H1 (cell line): ENCODE measurements around the gene DNAH12. TPM values are rescaled to one million over a fixed set of nuclear protein-coding genes. Genes with fewer than 3 reads are reported as not detected.
A peak's percentile ranks its signal among the peaks of the same experiment; 100 is the strongest.

Experiments
- CTCF ChIA-PET: fragments of 300-600 bp; sonication (Branson Sonifier 250); formaldehyde crosslinking; loops from one replicate; lab custom pipeline; 2021; ENCODE audit not compliant: partially characterized antibody; lab: Charles Lee
- POLR2A ChIA-PET: fragments of 300-600 bp; sonication (Branson Sonifier 250); formaldehyde crosslinking; loops from one replicate; lab custom pipeline; 2021; ENCODE audit warnings: inconsistent platforms; ENCODE audit not compliant: partially characterized antibody; lab: Charles Lee
- DNase-seq, 2 experiments: peaks; one replicate each; pipeline versions ENCODE4 v3.0.0 to v3.0.0-alpha.2; 2010 to 2022; ENCODE audit warnings: low spot score in 2 of 2, low read depth in 1 of 2, mixed read lengths in 1 of 2
- FAIRE-seq: peaks from 2 replicates; lab custom pipeline; 2011; peaks lifted over from hg19 to GRCh38; lab: Jason Lieb, UNC
- H2AFZ ChIP-seq: 2 replicates; pipeline ENCODE4 v1.8.1; 2012; ENCODE audit warnings: low read length, inconsistent platforms
- H2AK5ac ChIP-seq: 2 replicates; pipeline ENCODE4 v1.6.1; 2013; ENCODE audit warnings: low read depth, low read length
- H2BK120ac ChIP-seq: replicated peaks from 2 replicates; pipeline ENCODE3; 2013; ENCODE audit warnings: low read depth, low read length, inconsistent platforms
- H2BK12ac ChIP-seq: 2 replicates; pipeline ENCODE4 v1.6.1; 2013; ENCODE audit warnings: low read depth, low read length
- H2BK15ac ChIP-seq: 2 replicates; pipeline ENCODE4 v1.6.1; 2013; ENCODE audit warnings: low read length
- H2BK20ac ChIP-seq: 2 replicates; pipeline ENCODE4 v1.6.1; 2013; ENCODE audit warnings: low read length
- H2BK5ac ChIP-seq: 2 replicates; pipeline ENCODE4 v1.6.1; 2013; ENCODE audit warnings: low read depth, low read length
- H3K14ac ChIP-seq: 2 replicates; pipeline ENCODE4 v1.6.1; 2013; ENCODE audit warnings: inconsistent platforms; ENCODE audit not compliant: insufficient read length
- H3K18ac ChIP-seq: 2 replicates; pipeline ENCODE4 v1.6.1; 2013; ENCODE audit warnings: low read length; ENCODE audit errors: extremely low read depth
- H3K23ac ChIP-seq: 2 replicates; pipeline ENCODE4 v1.6.1; 2013; ENCODE audit warnings: inconsistent platforms; ENCODE audit not compliant: insufficient read length
- H3K23me2 ChIP-seq: 2 replicates; pipeline ENCODE4 v1.6.1; 2013; ENCODE audit warnings: low read depth, low read length
- H3K27ac ChIP-seq: 2 replicates; pipeline ENCODE4 v1.6.1; 2011; ENCODE audit warnings: low read depth, low read length, inconsistent platforms
- H3K27me3 ChIP-seq, 4 experiments: replicated peaks in 1 of 4; 1 replicate in 1 of 4; 2 replicates in 3 of 4; pipeline versions ENCODE4 v1.6.1 to v1.8.1; 2011 to 2013; ENCODE audit warnings: low read length in 3 of 4, mild to moderate bottlenecking in 3 of 4, inconsistent platforms in 2 of 4, mixed read lengths in 2 of 4, moderate library complexity in 1 of 4; ENCODE audit not compliant: control insufficient read depth in 3 of 4, insufficient read depth in 3 of 4; ENCODE audit errors: extremely low read depth in 1 of 4
- H3K36me3 ChIP-seq, 4 experiments: 2 replicates each; pipeline versions ENCODE4 v1.6.1 to v1.8.1; 2011 to 2013; ENCODE audit warnings: mild to moderate bottlenecking in 4 of 4, low read length in 3 of 4, moderate library complexity in 2 of 4, control low read depth in 1 of 4, inconsistent platforms in 1 of 4; ENCODE audit not compliant: insufficient read depth in 4 of 4, control insufficient read depth in 2 of 4
- H3K4ac ChIP-seq: replicated peaks from 2 replicates; pipeline ENCODE3; 2013; ENCODE audit warnings: low read length, low read depth, mixed read lengths, inconsistent platforms; ENCODE audit not compliant: insufficient read length
- H3K4me1 ChIP-seq, 4 experiments: replicated peaks in 1 of 4; 1 replicate in 1 of 4; 2 replicates in 3 of 4; pipeline versions ENCODE4 v1.6.1 to v1.8.1; 2011 to 2013; ENCODE audit warnings: low read length in 3 of 4, inconsistent platforms in 2 of 4, mixed read lengths in 1 of 4; ENCODE audit not compliant: insufficient read depth in 4 of 4, control insufficient read depth in 3 of 4
- H3K4me2 ChIP-seq, 2 experiments: 2 replicates each; pipeline versions ENCODE4 v1.6.1 to v1.8.1; 2011 to 2013; ENCODE audit warnings: low read depth in 2 of 2, low read length in 2 of 2, control low read depth in 1 of 2, inconsistent platforms in 1 of 2, mild to moderate bottlenecking in 1 of 2; ENCODE audit not compliant: insufficient read depth in 1 of 2
- H3K4me3 ChIP-seq, 4 experiments: fragments of 200-600, 300-600 bp in 1 of 4; sonication (generic), shearing (Covaris generic), sonication (Bioruptor Twin) in 1 of 4; 2 replicates each; pipeline versions ENCODE4 v1.5.1 to v1.8.1; 2011 to 2016; ENCODE audit warnings: low read length in 4 of 4, low read depth in 3 of 4, control low read depth in 2 of 4, inconsistent platforms in 2 of 4, mild to moderate bottlenecking in 2 of 4, mixed read lengths in 1 of 4, moderate library complexity in 1 of 4; ENCODE audit not compliant: insufficient read depth in 2 of 4; ENCODE audit errors: extremely low read depth in 1 of 4
- H3K56ac ChIP-seq: replicated peaks from 2 replicates; pipeline ENCODE3; 2013; ENCODE audit warnings: low read depth, mild to moderate bottlenecking, mixed read lengths, low read length, inconsistent platforms; ENCODE audit not compliant: insufficient read length
- H3K79me1 ChIP-seq: 2 replicates; pipeline ENCODE4 v1.6.1; 2013; ENCODE audit warnings: low read depth, low read length, control low read depth
- H3K79me2 ChIP-seq, 2 experiments: 2 replicates each; pipeline versions ENCODE4 v1.6.1 to v1.8.1; 2012 to 2013; ENCODE audit warnings: low read length in 2 of 2, mild to moderate bottlenecking in 2 of 2, inconsistent platforms in 1 of 2; ENCODE audit not compliant: insufficient read depth in 2 of 2, control insufficient read depth in 1 of 2
- H3K9ac ChIP-seq, 4 experiments: replicated peaks in 1 of 4; 1 replicate in 1 of 4; 2 replicates in 3 of 4; pipeline versions ENCODE4 v1.6.1 to v1.8.1; 2011 to 2013; ENCODE audit warnings: low read depth in 3 of 4, low read length in 3 of 4, control low read depth in 2 of 4, mild to moderate bottlenecking in 2 of 4, moderate library complexity in 2 of 4, inconsistent platforms in 1 of 4; ENCODE audit errors: extremely low read depth in 1 of 4
- H3K9me3 ChIP-seq, 2 experiments: 2 replicates each; pipeline versions ENCODE4 v1.6.1 to v1.8.1; 2012 to 2013; ENCODE audit warnings: mild to moderate bottlenecking in 2 of 2, moderate library complexity in 2 of 2, control low read depth in 1 of 2, inconsistent platforms in 1 of 2, low read depth in 1 of 2, low read length in 1 of 2, mixed read lengths in 1 of 2; ENCODE audit not compliant: insufficient read depth in 2 of 2
- H4K20me1 ChIP-seq, 2 experiments: replicated peaks in 1 of 2; 2 replicates each; pipeline versions ENCODE3 to v1.8.1; 2011 to 2013; ENCODE audit warnings: inconsistent platforms in 2 of 2, low read length in 2 of 2, mild to moderate bottlenecking in 1 of 2; ENCODE audit not compliant: insufficient read depth in 2 of 2, control insufficient read depth in 1 of 2
- H4K5ac ChIP-seq: 2 replicates; pipeline ENCODE4 v1.6.1; 2013; ENCODE audit warnings: low read length, low read depth, mixed read lengths, inconsistent platforms; ENCODE audit not compliant: insufficient read length
- H4K8ac ChIP-seq: 2 replicates; pipeline ENCODE4 v1.8.0; 2013; ENCODE audit warnings: mild to moderate bottlenecking, moderate library complexity, low read length, inconsistent platforms; ENCODE audit not compliant: insufficient read depth; ENCODE audit errors: extremely low read depth
- H4K91ac ChIP-seq: replicated peaks from 2 replicates; pipeline ENCODE3; 2013; ENCODE audit warnings: low read length, mixed read lengths, inconsistent platforms; ENCODE audit not compliant: insufficient read length
- ASH2L ChIP-seq: fragments of 200-600, 300-600 bp; sonication (generic); IDR thresholded peaks from one replicate; pipeline ENCODE4 v1.7.1; 2017; ENCODE audit warnings: low read length
- ZNF274 ChIP-seq: IDR thresholded peaks from 2 replicates; pipeline ENCODE4 v1.7.0; 2012; ENCODE audit warnings: low read length, borderline replicate concordance; ENCODE audit errors: extremely low read depth
- WGBS, 2 experiments: shearing (Covaris generic) in 1 of 2; methylation state at CpG; one replicate each; pipeline versions ENCODE4 v1.1.6 to v1.1.7; 2013 to 2015; ENCODE audit warnings: low lambda C conversion rate in 2 of 2, mixed read lengths in 2 of 2, inconsistent platforms in 1 of 2, low coverage in 1 of 2, missing lambda C conversion rate in 1 of 2; ENCODE audit not compliant: insufficient replicate concordance in 2 of 2, insufficient coverage in 1 of 2, insufficient read length in 1 of 2; ENCODE audit errors: extremely low coverage in 1 of 2, missing lambda C conversion rate in 1 of 2; 5-methylcytosine and 5-hydroxymethylcytosine counted together
- polyA plus RNA-seq, 7 experiments: library from polyadenylated mRNA; depleted of rRNA in 3 of 7; stranded (reverse) in 5 of 7; unstranded in 2 of 7; fragments of >200 nt in 5 of 7; fragments of 200-250 nt in 2 of 7; gene quantifications; 1 replicate in 5 of 7; 2 replicates in 1 of 7; 4 replicates in 1 of 7; pipeline versions ENCODE4 v1.2.1 to v1.2.3, GENCODE V29; 2011 to 2013; ENCODE audit warnings: missing spikeins in 2 of 7, mixed read lengths in 2 of 7
- total RNA-seq: library from RNA; stranded (reverse); fragmentation: NEBNext Ultra II Directional; extraction: Animal tissue kit (Norgen Biotek cat#: 25700); gene quantifications from 2 replicates; pipeline ENCODE4 v1.2.1, GENCODE V29; 2021
- TF ChIP-seq, protein P1 (sequence below): IDR thresholded peaks from 2 replicates; pipeline ENCODE4 v1.6.1; 2012; ENCODE audit warnings: low read length, inconsistent platforms
- TF ChIP-seq, protein P2 (sequence below): IDR thresholded peaks from 2 replicates; pipeline ENCODE4 v1.6.1; 2012; ENCODE audit warnings: inconsistent platforms

The DNAH12 gene
- total and polyA plus RNA-seq, 2 of the 8 experiments (the other 6 are each of a cell fraction or from before 2014, with no cell fraction given): not detected

DNA sequence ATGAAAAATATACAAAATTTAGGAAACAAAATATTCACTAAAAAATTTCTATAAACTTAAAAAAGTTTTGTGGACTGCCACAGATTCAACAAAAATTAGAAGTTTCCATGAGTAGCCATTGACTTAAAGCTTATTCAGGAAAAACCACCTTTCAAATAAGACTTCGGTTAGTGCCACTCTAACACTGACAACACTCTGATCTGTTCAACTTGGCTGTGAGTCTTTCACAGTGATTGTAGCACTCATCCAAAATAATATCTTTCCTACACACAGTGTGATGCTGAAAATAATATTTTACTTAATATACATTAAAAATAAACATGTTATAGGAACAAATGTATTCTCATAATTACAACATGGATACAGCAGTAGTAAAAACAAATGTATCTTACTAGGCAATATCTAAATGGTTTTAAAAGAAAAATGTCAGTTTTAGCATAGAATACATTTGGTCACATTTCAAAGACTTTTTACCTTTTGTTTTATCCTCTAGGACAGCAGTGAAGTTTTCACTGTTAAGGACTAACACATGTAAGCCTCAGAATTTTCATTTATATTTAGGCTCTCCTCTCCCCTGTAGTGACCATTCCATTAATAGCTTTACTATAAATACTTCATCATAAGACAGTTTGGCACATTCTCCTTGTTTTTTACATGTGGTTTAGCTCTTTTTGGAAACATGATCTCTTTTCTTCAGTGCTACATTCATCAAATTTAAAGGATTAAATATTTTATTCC is 251.8 kb downstream of the DNAH12 start, which contains the start of gene ASB14:
Gene ASB14 (minus strand): TSS at position 527 of the 738 bp plus-strand sequence. CDS start 652 bp downstream, outside the sequence.
- no peak within 1 kb of the TSS for H3K4ac ChIP-seq
- H3K18ac ChIP-seq: no peak within 1 kb of the TSS
- H3K23ac ChIP-seq: no peak within 1 kb of the TSS
- H4K91ac ChIP-seq: no peak within 1 kb of the TSS
- no peaks in the 10 kb centered on the region for H3K79me1 ChIP-seq
- H4K8ac ChIP-seq: no peak within 1 kb of the TSS
- no peaks in the 10 kb centered on the region for H3K23me2 ChIP-seq
- POLR2A ChIA-PET: no interaction called here
- H3K79me2 ChIP-seq: no peaks in the 10 kb centered on the region
- no peak within 1 kb of the TSS for H3K4me2 ChIP-seq
- no peaks in the 10 kb centered on the region for H3K9me3 ChIP-seq
- H2AK5ac ChIP-seq: no peak within 1 kb of the TSS
- DNase-seq (no peak), FAIRE-seq (no peak)
- H2BK12ac ChIP-seq: no peak within 1 kb of the TSS
- H2BK120ac ChIP-seq: no peak within 1 kb of the TSS
- H2AFZ ChIP-seq: no peak within 1 kb of the TSS
- H4K5ac ChIP-seq: no peak within 1 kb of the TSS
- no peak within 1 kb of the TSS for H3K56ac ChIP-seq
- peak within 1 kb of the TSS in 1 of 4 experiments; percentile 34; a peak in 1 of 7 replicates for H3K9ac ChIP-seq
- CTCF ChIA-PET: interaction anchor here (1.2 to 1.3 kb wide), 2 partner anchors 14 to 105 kb away, joined by 3 read pairs; no protein-coding TSS in a partner anchor
- no peak within 1 kb of the TSS for H3K4me3 ChIP-seq
- no peak within 1 kb of the TSS for H2BK20ac ChIP-seq
- WGBS, 2 experiments: 95% methylated on average over 1 of the region's 1 CpG; no CpG with 5 or more reads in 1 of the 2 experiments
- TF ChIP-seq ZNF274 (no peak), ASH2L (no peak)
- TF ChIP-seq, protein P1, sequence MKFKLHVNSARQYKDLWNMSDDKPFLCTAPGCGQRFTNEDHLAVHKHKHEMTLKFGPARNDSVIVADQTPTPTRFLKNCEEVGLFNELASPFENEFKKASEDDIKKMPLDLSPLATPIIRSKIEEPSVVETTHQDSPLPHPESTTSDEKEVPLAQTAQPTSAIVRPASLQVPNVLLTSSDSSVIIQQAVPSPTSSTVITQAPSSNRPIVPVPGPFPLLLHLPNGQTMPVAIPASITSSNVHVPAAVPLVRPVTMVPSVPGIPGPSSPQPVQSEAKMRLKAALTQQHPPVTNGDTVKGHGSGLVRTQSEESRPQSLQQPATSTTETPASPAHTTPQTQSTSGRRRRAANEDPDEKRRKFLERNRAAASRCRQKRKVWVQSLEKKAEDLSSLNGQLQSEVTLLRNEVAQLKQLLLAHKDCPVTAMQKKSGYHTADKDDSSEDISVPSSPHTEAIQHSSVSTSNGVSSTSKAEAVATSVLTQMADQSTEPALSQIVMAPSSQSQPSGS: no peak
- TF ChIP-seq, protein P2, sequence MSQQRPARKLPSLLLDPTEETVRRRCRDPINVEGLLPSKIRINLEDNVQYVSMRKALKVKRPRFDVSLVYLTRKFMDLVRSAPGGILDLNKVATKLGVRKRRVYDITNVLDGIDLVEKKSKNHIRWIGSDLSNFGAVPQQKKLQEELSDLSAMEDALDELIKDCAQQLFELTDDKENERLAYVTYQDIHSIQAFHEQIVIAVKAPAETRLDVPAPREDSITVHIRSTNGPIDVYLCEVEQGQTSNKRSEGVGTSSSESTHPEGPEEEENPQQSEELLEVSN: no peak
- H4K20me1 ChIP-seq: no peaks in the 10 kb centered on the region
- no peak within 1 kb of the TSS for H3K27ac ChIP-seq
- H3K4me1 ChIP-seq: no peaks in the 10 kb centered on the region
- no peaks in the 10 kb centered on the region for H3K27me3 ChIP-seq
- H3K36me3 ChIP-seq: no peaks in the 10 kb centered on the region
- H2BK5ac ChIP-seq: no peak within 1 kb of the TSS
- no peak within 1 kb of the TSS for H3K14ac ChIP-seq
- no peak within 1 kb of the TSS for H2BK15ac ChIP-seq
